ENCODE results near the gene AQP1. TPM values are rescaled to one million over a fixed set of nuclear protein-coding genes. Genes with fewer than 3 reads are reported as not detected.

AQP1 gene
- total RNA-seq, 4 donors from 2014 or later: 92.1 to 139 (median 110) TPM

DNA sequence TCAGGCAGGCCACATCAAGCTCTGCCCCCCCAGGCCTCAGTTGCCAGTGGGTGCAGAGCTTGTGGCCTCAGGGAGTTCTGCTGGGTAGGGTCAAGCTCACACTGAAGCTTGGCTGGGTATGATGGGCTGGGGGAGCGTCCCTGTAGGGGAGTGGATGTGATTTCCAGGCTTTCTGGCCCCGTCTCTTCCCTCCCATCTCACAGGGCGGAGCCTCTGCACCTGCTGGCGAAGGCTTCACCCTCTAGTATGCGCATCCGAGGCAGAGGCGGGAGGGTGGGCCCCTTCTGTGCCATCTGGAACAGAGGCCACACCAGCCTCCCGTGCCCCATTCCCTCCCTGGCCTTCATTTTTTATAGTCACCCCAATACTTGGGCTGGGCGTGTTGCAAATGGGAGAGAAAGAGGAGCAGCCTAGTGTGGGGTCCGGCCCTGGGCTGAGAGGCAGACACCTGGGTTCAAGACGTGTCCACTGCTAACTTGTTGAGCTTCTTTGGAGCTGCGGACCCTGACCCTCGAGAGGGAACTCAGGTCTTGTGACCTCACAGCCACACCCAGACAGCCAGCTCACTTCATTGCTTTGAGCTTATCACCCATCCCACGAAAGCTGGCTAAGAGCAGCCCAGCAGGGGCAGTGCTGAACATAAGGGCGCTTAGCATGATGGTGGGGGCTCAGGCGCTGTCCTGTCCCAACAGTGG is 2.3 kb downstream of the AQP1 start:
- Histone ChIP-seq H3K27ac (peak overlapping the region; percentile 18), H3K4me3 (peak overlapping the region; percentile 36), H3K9me3 (no peaks in the 10 kb centered on the region), H3K27me3 (no peaks in the 10 kb centered on the region), H3K4me1 (peaks cover 39% of the 10 kb centered on the region), H3K36me3 (no peaks in the 10 kb centered on the region)
- DNase-seq (ENCODE audit: low spot score in 2 of 2): no peak
- 62% methylated on average over 10 of the region's 16 CpGs for WGBS
- TF ChIP-seq POLR2AphosphoS5 (IDR thresholded peaks at IDR 0.05) (no peak), POLR2A (IDR thresholded peaks at IDR 0.05) (no peak), EP300 (IDR thresholded peaks at IDR 0.05) (no peak)
- TF ChIP-seq, protein P1, sequence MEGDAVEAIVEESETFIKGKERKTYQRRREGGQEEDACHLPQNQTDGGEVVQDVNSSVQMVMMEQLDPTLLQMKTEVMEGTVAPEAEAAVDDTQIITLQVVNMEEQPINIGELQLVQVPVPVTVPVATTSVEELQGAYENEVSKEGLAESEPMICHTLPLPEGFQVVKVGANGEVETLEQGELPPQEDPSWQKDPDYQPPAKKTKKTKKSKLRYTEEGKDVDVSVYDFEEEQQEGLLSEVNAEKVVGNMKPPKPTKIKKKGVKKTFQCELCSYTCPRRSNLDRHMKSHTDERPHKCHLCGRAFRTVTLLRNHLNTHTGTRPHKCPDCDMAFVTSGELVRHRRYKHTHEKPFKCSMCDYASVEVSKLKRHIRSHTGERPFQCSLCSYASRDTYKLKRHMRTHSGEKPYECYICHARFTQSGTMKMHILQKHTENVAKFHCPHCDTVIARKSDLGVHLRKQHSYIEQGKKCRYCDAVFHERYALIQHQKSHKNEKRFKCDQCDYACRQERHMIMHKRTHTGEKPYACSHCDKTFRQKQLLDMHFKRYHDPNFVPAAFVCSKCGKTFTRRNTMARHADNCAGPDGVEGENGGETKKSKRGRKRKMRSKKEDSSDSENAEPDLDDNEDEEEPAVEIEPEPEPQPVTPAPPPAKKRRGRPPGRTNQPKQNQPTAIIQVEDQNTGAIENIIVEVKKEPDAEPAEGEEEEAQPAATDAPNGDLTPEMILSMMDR (IDR thresholded peaks at IDR 0.05): no peak

GRCh38 chr7:30914596-30914995 is 2.9 kb downstream of the AQP1 start:
- no peaks in the 10 kb centered on the region for H3K36me3 ChIP-seq
- peak overlapping the region; percentile 64 for H3K27ac ChIP-seq
- peak in 1 of 3 donors; percentile 23 for TF ChIP-seq POLR2AphosphoS5 (IDR thresholded peaks at IDR 0.05)
- TF ChIP-seq, protein P1 (IDR thresholded peaks at IDR 0.05): no peak
- TF ChIP-seq POLR2A (IDR thresholded peaks at IDR 0.05): no peak
- TF ChIP-seq EP300 (IDR thresholded peaks at IDR 0.05): no peak
- 19% methylated on average over 4 of the region's 4 CpGs for WGBS
- peak overlapping the region; percentile 36 for H3K4me3 ChIP-seq
- peaks cover 39% of the 10 kb centered on the region for H3K4me1 ChIP-seq
- no peaks in the 10 kb centered on the region for H3K9me3 ChIP-seq
- H3K27me3 ChIP-seq: no peaks in the 10 kb centered on the region
- DNase-seq (ENCODE audit: low spot score in 2 of 2): no peak

GRCh38 chr7:30915005-30915601 is 3.5 kb downstream of the AQP1 start:
- Histone ChIP-seq H3K9me3 (no peaks in the 10 kb centered on the region), H3K4me1 (peaks cover 37% of the 10 kb centered on the region), H3K4me3 (peak overlapping the region; percentile 36), H3K27me3 (no peaks in the 10 kb centered on the region), H3K27ac (peak overlapping the region; percentile 64), H3K36me3 (no peaks in the 10 kb centered on the region)
- 61% methylated on average over 11 of the region's 11 CpGs for WGBS
- TF ChIP-seq, protein P1 (IDR thresholded peaks at IDR 0.05): no peak
- no peak for TF ChIP-seq POLR2AphosphoS5 (IDR thresholded peaks at IDR 0.05)
- no peak for TF ChIP-seq EP300 (IDR thresholded peaks at IDR 0.05)
- no peak for TF ChIP-seq POLR2A (IDR thresholded peaks at IDR 0.05)
- no peak for DNase-seq (ENCODE audit: low spot score in 2 of 2)

DNA sequence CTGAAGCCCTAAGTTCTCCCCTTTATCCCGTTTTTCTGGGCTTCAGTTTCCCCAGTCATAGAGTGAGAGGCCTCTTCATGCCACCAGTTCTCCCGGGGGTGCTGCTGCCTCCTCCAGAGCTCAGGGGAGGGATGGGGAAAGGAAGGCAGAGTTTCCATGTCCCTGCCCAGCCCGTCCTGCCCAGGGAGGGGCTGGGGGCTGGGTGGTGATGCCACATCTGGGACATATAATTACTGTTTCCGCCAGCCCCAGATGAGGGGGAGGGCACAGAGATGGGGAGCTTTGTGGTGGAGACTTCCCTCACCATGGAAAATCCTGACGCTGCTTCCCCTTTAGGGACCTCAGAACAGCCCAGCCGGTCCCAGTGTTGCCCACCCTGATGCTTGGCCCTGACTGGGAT is 4.1 kb downstream of the AQP1 start:
- TF ChIP-seq POLR2AphosphoS5 (IDR thresholded peaks at IDR 0.05): no peak
- no peak for TF ChIP-seq EP300 (IDR thresholded peaks at IDR 0.05)
- no peak for TF ChIP-seq POLR2A (IDR thresholded peaks at IDR 0.05)
- TF ChIP-seq, protein P1 (IDR thresholded peaks at IDR 0.05): no peak
- H3K9me3 ChIP-seq: no peaks in the 10 kb centered on the region
- H3K27me3 ChIP-seq: no peaks in the 10 kb centered on the region
- no peak for DNase-seq (ENCODE audit: low spot score in 2 of 2)
- 56% methylated on average over 6 of the region's 6 CpGs for WGBS
- no peaks in the 10 kb centered on the region for H3K36me3 ChIP-seq
- H3K27ac ChIP-seq: peak overlapping the region; percentile 64
- H3K4me3 ChIP-seq: peak overlapping the region; percentile 36
- H3K4me1 ChIP-seq: peaks cover 37% of the 10 kb centered on the region

DNA sequence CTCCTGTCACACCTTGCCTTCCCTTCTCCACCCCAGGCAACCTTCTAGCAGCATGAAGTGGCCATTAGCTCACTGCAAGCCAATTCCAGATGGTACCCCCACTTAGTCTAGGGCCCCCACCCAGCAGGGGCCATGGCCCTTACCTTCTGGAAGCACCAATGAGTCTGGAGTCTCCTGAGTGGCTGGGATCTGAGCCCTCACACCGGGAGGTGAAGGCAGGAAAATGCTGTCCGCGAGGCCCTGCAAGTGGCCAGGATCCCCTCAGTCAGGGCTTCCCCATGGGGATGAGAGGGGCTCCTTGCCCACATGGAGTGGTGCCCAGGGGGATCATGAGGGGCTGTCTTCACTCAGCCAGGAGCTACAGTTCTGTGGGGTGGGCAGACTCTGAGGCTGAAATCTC is 4.6 kb downstream of the AQP1 start:
- H3K27ac ChIP-seq: peak overlapping the region; percentile 34
- H3K9me3 ChIP-seq: no peaks in the 10 kb centered on the region
- TF ChIP-seq POLR2A (IDR thresholded peaks at IDR 0.05): no peak
- TF ChIP-seq, protein P1 (IDR thresholded peaks at IDR 0.05): no peak
- no peak for TF ChIP-seq POLR2AphosphoS5 (IDR thresholded peaks at IDR 0.05)
- no peak for TF ChIP-seq EP300 (IDR thresholded peaks at IDR 0.05)
- H3K4me3 ChIP-seq: peak overlapping the region; percentile 36
- no CpG with 5 or more reads among the region's 3 CpGs for WGBS
- peaks cover 34% of the 10 kb centered on the region for H3K4me1 ChIP-seq
- no peaks in the 10 kb centered on the region for H3K27me3 ChIP-seq
- H3K36me3 ChIP-seq: no peaks in the 10 kb centered on the region
- no peak for DNase-seq (ENCODE audit: low spot score in 2 of 2)
